Activated CD8-positive, alpha-beta memory T cell treated with anti-CD3 and anti-CD28 coated beads, Interleukin-2, amount 50 U/mL, for 24 hours (primary cell): ENCODE results near the gene CASKIN1.

Experiments used
- DNase-seq: peaks from one replicate; pipeline ENCODE4 v3.0.0-alpha.2; 2020; ENCODE audit errors: extremely low read depth

CASKIN1 gene

GRCh38 chr16:2190659-2191445 lies 5.6 kb downstream of the CASKIN1 start:
- DNase-seq: no peak

- no peak for DNase-seq
Observed at GRCh38 chr16:2190002-2190658, 6.3 kb downstream of the CASKIN1 start.

GRCh38 chr16:2189252-2189893 lies 7.0 kb downstream of the CASKIN1 start:
- no peak for DNase-seq

DNA sequence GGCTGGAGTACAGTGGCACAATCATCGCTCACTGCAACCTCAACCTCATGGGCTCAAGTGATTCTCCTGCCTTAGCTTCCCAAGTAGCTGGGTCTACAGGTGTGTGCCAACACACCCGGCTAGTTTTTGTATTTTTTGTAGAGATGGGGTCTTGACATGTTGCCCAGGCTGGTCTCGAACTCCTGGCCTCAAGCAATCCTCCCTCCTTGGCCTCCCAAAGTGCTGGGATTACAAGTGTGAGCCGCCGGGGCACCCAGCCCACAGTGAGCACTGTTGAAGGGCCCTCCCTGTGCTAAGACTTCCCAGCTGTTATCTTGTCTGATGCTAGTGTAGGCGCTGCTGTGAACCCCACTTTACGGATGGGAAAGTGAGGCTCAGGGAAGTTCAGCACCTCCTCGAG lies 8.0 kb downstream of the CASKIN1 start:
- no peak for DNase-seq

GRCh38 chr16:2187212-2187611 lies 9.2 kb downstream of the CASKIN1 start:
- no peak for DNase-seq

- DNase-seq: no peak
Observed at GRCh38 chr16:2186505-2186904, 9.9 kb downstream of the CASKIN1 start.

DNA sequence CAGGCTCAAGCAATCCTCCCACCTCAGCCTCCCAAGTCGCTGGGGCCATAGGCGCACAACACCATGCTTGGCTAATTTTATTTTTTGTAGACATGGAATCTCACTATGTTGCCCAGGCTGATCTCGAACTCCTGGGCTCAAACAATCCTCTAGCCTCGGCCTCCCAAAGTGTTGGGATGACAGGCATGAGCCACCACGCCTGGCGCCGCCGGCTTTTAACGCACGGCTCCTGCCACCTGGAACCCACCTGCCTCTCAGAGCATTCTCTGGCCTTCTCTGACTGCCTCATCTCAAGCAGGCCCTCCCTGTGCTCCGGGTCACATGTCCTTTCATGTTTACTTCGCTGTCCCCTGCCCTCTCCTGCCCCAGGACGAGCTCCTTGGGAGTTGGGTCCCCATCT lies 10.3 kb downstream of the CASKIN1 start:
- DNase-seq: no peak

- DNase-seq: no peak
Observed at GRCh38 chr16:2184962-2185361, 11.4 kb downstream of the CASKIN1 start.

DNA sequence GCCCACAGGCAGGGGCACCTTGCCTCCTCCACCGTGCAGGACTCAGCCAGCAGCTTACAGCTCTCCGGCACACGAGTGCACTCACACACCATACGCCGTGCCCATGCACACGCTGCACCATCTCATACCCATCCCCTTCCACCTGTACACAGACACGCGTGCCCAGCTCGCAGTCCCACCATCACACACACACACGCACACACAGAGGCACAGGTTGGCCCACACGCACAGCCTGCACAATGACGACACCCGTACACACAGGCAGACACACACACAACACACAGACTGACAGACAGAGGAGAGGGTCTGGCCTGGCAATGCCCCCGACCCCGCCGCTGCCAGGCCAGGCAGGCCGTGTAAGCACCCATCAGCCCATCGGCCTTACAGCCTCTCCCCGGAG lies 12.1 kb downstream of the CASKIN1 start:
- no peak for DNase-seq

DNA sequence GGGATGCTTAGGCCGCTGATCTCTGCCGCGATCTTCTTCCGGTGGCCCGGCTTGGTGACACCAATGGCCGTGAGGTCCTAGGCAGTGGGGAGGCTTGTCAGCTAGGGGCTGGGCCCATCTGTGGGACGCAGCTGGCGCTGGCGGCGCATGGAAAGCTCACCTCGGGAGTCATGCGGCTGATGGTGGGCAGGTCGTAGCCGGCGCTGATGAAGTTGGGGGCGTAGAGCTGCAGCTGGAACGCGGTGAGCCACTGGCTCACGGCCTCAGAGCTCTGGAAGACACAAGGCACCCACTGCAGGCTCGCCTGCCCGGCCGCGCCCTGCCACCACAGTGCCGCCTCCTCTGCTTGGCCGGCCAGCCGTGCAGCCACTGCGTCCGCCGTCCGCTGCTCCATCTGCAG lies 12.7 kb downstream of the CASKIN1 start:
- DNase-seq: no peak

GRCh38 chr16:2181952-2182351 lies 14.5 kb downstream of the CASKIN1 start:
- DNase-seq: no peak

GRCh38 chr16:2180962-2181923 lies 15.2 kb downstream of the CASKIN1 start:
- DNase-seq: no peak

DNA sequence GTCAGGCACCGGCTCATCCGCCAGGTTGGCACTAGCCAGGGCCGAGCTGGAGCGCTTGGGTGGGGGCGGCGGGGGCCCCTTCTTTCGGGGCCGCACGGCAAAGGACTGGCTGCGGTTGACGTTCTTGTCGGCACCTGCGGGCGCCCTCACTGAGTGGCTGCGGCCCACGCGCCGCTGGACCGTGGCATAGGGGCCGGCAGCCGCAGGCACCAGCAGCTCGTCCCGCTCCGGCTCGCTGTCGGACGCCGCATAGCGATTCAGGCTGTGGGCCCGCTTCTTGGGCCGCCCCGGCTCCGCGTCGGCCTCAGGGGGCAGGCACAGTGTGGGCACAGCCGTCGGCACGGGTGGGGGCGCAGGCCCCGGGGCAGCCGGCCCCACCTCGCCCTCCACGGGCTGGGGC lies 15.9 kb downstream of the CASKIN1 start:
- DNase-seq: no peak

- DNase-seq: no peak
Observed at GRCh38 chr16:2179576-2179975, 16.8 kb downstream of the CASKIN1 start.

- no peak for DNase-seq
Observed at GRCh38 chr16:2179107-2179501, 17.3 kb downstream of the CASKIN1 start.

- DNase-seq: no peak
Observed at GRCh38 chr16:2178321-2179106, 17.9 kb downstream of the CASKIN1 start.

DNA sequence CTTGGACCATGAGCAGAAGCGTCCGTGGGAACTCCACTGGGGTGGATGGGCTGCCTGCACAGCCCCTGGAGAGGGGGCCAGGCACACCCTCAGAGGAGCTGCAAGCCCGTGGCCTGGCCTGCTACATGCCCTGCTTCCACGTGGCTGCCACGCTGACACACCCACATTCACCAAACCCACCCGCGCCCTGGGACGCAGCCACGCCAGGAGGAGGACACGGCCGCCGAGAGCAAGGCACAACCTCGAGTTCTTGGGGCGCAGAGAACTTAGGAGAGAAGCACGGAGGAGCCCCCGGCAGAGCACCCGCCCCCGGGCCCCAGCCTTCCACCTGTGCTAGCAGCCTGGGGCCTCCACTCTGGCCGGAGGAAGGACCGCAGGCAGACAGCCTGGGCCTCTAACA lies 18.8 kb downstream of the CASKIN1 start:
- no peak for DNase-seq

DNA sequence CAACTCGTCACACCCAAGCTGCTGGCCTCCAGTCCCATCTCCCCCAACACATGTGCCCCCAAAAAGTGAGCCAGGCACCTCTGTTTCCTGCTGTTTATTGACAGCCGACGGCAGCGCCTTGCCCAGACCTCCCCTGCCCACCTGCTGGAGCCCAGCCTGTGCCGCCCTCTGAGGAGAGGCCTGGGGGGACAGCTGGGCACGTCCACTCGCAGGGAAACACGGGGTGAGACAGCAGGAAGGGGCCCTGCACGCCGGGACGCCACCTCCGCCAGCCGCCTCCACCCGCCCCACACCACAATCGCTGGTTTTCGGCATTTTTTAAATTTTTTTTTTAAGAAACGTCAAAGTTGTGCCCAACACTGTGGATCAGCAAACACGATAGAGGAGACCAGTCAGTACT lies 19.3 kb downstream of the CASKIN1 start:
- DNase-seq: no peak

- DNase-seq: no peak
Observed at GRCh38 chr16:2176047-2176446, 20.4 kb downstream of the CASKIN1 start.

DNA sequence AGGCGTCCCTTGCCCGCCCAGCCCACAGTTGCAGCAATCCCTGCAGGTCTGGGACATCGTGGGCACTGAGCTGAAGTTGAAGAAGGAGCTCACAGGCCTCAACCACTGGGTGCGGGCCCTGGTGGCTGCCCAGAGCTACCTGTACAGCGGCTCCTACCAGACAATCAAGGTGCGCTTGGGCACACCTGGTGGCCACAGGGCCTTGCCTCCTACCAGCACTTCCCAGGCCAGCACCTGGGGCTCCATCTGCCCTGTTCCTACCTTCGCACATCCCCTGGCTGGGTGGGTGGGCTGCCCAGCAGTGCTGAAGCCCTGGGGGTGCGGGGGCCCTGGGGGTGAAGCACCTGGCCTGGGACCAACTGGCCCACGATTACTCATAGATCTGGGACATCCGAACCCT lies 21.0 kb downstream of the CASKIN1 start:
- no peak for DNase-seq
